PC-3 (cell line): ENCODE data around the gene LMOD1.

ENCODE experiments used
- EZH2phosphoT487 ChIP-seq: fragments of 300-600 bp; sonication (generic); IDR thresholded peaks from 2 replicates; pipeline ENCODE4 v1.6.1; 2018; ENCODE audit warnings: mild to moderate bottlenecking, antibody characterized with exemption, low read length, borderline replicate concordance
- TF ChIP-seq, protein P1 (sequence below): fragments of 300-600 bp; sonication (generic); conservative IDR thresholded peaks from 2 replicates; pipeline ENCODE4 v1.5.1; 2017; ENCODE audit warnings: antibody characterized with exemption, low read depth, mild to moderate bottlenecking, low read length

DNA sequence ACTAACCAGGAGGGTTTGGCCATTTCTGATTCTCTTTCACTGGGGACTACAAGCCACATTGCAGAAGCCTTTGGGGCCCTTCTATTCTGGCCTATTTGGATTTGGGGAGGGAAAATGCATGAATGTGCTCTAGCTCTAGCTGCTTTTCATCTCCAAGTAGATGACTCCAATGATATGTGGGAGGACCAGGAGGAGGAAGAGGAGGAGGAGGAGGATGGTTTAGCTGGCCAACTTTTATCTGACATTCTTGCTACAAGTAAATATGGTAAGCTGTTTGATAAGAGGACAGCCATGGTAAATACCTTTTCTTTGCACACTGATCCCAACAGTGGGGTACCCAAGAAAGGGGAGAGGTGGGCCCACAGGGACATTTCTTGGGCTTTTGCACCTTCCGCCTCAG lies 71.7 kb downstream of the LMOD1 start:
- TF ChIP-seq, protein P1, sequence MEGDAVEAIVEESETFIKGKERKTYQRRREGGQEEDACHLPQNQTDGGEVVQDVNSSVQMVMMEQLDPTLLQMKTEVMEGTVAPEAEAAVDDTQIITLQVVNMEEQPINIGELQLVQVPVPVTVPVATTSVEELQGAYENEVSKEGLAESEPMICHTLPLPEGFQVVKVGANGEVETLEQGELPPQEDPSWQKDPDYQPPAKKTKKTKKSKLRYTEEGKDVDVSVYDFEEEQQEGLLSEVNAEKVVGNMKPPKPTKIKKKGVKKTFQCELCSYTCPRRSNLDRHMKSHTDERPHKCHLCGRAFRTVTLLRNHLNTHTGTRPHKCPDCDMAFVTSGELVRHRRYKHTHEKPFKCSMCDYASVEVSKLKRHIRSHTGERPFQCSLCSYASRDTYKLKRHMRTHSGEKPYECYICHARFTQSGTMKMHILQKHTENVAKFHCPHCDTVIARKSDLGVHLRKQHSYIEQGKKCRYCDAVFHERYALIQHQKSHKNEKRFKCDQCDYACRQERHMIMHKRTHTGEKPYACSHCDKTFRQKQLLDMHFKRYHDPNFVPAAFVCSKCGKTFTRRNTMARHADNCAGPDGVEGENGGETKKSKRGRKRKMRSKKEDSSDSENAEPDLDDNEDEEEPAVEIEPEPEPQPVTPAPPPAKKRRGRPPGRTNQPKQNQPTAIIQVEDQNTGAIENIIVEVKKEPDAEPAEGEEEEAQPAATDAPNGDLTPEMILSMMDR: no peak
- no peak for TF ChIP-seq EZH2phosphoT487
